Inflammatory macrophage treated with lipopolysaccharide for 4 hours (primary cell): ENCODE results near the gene TMEM266.

ENCODE experiments used
- DNase-seq: peaks from one replicate; pipeline ENCODE4 v3.0.0-alpha.2; 2020

TMEM266 gene

DNA sequence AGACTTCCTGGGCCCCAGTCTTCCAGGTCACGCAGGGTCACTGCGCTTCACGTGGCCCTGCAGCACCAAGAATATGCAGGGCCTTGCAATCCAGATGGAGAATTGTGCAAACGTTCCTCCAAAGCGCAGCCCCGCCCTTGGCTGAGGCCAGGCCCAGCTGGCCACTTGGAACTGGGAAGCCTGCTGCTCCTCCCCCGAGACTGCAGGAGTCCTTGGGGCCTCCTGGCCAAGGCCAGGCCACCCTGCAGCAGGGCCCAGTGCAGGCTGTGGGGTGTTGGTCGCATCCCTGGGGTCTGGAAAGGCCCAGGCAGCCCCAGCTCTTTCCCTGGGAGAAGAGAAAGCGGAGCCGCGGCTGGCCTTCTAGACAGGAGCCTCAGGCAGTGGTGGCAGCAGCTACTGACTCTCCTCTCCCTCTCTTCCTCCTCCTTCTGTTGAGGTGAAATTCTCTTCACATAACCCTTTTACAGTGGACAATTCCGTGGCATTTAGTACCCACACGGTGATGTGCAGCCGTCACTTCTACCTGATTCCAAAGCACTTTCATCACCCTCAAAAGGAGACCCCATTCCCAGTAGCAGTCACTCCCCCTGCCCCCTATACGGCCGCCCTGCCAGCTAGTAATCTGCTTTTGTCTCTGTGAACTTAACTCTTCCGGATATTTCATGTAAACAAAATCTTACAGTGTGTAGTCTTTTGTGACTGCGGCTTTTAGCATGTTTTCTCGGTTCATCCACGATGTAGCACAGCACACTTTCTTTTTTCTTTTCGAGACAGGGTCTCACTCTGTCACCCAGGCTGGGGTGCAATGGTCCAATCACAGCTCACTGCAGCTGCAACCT, 103.9 kb downstream of the TMEM266 start:
- peak; percentile 81 for DNase-seq

DNA sequence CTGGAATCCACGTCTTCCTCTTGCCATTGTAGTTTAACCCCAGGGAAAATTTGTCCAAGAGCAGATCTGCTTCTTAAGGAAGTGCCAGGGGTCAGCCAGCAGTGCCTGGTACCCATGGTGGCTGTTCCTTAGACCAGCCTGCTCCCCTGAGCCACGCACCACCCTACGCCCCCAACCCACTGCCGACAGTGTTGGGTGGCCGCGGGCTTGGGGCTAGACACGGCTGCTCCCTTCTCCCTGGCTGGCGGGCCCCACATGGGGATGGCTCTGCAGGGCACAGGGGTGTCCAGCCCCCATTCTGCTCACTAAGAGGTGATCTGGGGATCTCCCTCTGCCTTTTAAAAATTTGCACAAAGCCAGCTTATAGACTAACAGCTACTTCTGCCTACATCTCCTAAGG, 104.8 kb downstream of the TMEM266 start:
- DNase-seq, result no peak

DNA sequence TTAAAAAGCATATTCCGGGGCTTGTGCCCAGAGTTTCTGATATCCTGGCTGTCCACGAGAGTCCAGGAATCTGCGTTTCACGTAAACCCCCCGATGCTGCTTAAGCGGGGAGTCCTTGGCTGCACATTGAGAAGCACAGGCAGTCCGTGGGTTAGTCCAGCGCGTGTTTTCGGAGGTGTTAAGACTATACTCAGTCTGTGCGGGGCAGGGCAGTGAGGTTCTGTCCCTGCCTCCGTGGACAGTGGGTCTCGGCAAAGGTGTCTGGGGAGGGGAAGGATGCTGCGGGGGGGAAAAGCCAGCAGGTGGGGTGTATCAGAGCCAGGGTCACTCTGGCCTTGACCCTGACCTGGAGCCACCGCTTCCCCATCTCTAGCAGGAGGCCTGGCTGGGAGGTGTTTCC, 106.2 kb downstream of the TMEM266 start:
- no peak for DNase-seq

DNA sequence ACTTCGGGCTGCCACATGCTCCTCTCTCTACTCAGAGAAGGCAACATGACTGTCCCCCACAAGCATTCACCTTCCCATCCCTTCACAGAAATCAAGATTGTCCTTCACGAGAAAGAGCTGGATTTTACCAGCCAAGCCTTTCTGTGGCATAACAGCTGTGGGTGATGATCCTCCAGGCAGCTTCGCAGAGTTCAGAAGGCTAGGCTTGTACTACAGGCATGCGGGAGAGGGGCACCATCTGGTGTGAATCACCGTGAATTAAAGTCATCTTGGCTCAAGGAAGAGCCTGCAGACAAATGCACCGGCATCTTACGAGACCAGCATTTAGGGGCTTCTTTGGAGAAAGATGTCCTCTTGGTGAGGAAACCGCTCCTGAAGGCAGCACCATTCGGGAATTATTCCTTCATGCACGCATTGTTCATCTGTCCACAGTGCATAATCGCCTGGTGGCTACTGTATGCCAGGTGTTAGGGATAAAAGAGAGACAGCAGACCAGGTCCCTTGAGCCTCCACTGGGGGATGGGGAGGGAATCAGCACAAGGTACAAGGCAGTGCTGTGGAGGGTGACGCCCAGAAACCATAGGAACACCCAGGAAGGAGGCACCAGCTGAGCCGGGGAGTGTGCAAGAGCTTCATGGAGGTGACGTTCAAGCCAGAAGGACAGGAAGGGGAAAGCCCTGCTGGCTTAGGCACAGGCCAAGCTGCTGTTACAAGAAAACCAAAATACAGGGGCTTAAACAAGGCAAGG, 108.6 kb downstream of the TMEM266 start:
- no peak for DNase-seq

DNA sequence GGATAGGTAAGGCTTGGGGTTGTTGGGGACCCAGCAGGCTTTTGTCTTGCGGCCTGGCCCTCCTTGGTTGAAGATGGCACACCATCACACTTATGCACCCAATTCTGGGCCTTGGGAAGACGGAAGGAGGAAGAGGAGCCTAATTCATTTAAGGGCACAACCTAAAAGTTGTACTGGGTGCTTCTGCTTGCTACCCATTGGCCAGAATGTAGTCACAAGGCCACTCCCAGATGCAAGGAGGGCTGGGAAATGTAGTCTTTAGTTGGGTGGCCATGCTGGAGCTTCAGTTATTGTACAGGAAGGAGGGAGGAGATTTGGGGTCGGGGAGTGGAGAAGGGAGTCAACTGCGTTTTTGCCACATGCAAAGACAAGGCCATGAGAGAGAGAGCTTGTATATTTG, 109.2 kb downstream of the TMEM266 start:
- DNase-seq, result peak; percentile 58

DNA sequence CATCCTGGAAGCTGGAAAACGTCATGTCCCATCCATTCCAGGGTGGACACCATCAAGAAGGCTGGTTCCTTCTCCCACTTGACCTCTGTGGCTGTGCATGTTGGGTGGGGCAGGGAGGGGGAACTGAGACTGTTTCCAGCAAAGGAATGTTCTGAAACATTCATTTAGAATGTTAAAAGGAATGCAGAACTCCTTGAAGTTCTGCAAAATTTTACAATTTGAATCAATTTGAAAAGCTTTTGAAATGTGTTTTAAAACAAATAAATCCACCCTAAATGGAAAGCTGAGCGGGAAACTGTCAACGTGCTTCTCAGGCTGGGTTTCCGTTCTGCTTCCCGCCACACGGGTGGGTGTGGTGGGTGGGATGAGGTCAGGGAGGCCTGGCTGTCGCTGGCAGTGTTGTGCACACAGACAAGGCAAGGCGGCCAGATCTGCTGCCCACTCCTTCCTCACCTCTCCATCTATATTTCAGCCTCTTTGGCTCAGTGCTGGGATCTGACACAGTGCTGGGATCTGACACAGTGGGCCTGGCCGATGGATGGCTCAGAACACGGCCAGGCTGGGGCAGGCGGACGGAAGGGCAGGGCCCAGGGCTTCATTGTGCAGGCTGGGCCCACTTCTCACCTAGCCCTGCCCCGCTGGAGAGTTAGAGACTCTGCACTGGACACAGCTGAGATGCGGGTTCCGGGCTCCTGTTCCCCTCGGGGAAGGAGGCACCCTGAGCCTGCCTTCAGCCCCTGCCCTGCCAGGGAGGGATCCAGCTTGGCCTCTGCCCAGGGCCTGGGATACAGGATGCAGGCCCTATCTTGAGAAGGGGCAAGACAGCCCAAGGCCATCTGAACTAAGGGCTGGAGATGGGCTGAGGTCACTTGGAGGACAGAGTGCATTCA, 110.4 kb downstream of the TMEM266 start:
- peak; percentile 72 for DNase-seq

DNA sequence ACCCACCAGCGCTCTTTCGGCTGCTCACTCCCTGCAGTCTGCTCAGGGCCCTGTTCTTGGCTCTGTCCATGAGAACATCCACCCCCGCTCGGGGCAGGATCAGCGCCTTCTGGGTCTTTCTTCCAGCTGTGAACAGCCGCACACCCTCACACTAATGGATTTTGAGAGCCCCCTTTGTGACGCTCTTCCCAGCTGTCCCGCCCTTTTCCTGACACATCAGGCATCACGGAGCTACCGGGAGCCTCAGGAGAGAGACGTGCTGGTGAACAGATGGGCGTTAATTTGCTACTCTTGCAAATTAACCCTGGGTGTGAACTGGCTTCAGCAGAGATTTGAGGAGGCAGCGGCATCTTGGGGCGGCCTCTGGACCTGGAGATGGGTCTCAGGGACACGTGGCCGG, 113.0 kb downstream of the TMEM266 start:
- DNase-seq, result no peak

DNA sequence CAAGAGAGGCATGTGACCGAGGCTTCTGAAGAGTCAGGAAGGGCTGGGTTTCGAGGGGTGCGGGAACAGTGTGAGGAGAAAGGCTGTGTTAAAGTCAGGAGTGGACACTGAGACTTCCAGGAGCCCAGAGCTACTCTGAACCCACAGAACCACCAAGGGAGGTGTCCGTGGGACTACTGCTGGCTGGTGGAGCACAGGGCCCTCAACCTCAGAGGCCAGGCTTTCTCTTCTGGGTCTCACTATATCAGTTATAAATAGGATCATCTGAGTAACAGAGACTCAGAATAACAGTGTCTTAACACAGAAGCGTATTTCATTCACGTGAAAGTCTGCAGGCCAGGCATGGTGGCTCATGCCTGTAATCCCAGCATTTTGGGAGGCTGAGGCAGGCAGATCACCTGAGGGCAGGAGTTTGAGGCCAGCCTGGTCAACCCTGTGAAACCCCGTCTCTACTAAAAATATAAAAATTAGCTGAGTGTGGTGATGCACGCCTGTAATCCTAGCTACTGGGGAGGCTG, 113.6 kb downstream of the TMEM266 start:
- DNase-seq, result no peak

DNA sequence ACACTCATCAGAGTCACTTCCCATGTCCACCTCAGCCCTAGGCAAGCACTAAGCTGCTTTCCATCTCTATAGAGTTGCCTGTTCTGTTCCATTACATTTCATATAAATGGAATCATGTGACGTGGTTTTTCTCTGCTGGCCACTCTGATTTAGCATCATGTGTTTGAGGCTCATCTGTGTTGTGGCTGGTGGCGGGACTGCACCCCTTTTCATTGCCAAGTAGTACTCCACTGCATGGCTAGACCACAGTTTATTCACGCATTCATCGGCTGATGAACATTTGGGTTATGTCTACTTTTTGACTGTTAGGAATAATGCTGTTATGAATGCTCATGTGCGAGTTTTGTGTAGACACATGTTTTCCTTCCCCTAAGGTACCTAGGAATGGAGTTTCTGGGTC, 114.9 kb downstream of the TMEM266 start:
- DNase-seq, result no peak

DNA sequence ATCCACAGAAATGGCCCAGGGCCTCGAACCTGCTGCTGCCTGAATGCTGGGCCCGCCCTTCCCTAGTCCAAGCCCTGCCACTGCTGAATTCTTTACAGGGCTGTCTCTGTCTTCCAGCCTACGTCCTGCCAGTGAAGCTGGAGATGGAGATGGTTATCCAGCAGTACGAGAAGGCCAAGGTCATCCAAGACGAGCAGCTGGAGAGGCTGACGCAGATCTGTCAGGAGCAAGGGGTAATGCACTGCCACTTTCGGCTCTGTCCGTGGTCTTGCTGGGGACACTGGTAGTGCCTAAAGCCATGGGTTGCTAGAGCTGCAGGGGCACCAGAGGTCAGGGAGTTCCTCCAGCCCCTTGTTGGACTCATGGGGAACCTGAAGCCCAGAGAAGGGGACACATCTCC, 115.7 kb downstream of the TMEM266 start:
- no peak for DNase-seq

DNA sequence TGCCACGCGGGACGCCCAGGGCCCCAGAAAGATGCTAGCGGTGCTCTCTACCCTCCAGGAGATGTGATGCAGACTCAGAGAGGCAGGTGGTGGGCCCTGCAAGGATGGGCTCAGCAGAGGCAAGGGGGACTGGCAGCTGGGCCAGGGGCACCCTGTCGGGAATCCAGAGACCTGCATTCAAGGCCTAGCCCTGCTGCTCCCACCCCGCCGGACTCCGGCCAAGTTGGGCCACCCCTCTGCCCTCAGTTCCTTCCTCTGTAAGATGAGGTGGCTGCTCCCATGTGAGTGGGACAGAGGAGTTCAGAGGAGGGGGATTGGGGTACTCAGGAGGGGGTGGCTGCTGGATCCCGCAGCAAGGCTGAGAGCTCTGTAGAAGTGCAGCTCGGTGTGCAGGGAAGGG, 116.3 kb downstream of the TMEM266 start:
- DNase-seq, result no peak

DNA sequence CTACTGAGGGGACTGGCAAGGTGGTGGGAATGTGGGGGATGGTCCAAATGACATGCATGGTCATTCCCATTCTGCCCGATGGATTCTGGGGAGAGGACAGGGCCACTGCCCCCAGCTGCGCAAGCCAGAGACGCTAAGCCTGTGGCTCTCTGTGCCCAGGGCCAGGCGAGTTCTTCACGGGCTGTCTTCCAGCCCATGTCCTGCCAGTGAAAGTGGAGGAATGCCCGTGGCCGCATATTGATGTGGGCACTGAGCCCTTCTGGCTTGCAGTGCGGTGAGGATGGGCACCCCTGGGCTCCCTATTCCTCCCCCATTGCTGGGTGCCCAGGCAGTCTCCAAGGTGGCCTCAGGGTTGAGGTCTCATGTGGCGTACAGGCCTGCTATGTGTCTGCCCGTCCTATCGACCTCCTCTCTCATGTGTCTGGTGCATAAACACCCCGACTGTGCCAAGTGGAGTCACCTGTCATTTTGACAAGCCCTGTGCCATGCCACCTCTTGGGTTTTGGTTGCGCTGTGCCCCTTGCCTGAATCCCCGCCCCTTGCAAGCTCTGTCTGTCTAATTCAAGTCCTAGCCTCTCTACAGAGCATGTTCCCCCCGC, 116.8 kb downstream of the TMEM266 start:
- DNase-seq, result no peak

DNA sequence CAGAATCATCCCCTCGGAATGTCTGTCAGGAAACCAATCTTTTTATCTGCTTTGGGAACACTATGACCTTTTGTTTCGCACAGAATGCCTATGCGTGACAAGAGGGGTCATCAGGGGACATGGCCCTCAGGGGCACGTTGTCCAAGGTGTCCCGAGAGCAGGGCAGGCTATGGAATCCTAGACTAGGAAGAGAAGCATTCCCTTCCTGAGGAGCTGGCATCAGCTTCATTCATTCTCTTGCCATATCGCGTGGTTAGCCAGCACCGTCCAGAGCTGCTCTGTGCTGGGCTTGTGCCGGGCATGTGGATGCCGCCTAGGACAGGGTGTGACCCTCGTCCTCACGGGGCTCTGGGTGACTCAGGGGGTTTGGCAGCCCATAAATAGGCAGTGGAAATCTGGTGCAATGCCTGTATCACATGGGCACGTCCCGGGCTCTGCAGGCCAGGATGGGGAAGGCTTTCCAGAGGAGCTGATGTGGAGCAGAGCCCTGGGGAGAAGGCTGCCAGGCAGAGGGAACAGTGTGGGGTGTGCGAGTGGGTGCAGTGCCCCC, 117.8 kb downstream of the TMEM266 start:
- no peak for DNase-seq

DNA sequence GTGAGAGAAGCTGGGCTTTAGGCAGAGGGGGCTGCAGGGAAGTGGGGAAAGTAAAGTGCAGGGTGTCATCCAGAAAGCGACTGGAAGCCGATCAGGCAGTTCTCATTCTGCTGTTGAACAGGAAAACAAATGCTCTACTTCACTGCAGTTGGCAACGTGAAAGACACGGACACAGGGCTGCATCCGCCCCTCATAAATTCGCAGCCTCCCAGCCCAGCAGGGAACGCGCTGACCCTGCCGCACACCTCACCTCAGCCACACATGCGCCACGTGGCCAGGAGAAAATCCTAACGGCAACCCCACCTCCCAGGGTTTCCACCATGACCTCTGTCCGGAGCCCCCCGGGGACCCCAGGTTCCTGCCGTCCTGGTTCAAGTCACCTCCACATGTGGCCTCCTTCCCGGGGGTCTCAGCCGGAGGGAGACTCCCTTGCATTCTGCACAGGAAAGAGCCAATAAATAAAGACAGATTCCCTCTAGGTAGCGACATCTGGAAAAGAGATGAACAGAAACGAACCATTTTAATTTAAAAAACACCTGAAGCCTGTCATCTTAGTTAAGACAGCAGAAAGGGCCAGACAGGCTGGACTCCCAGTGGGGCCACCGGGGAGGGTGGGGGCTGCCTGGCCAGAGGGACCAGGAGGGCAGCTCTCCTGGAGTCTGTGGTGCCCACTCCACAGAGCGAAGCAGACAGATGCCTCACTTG, 118.7 kb downstream of the TMEM266 start:
- no peak for DNase-seq

DNA sequence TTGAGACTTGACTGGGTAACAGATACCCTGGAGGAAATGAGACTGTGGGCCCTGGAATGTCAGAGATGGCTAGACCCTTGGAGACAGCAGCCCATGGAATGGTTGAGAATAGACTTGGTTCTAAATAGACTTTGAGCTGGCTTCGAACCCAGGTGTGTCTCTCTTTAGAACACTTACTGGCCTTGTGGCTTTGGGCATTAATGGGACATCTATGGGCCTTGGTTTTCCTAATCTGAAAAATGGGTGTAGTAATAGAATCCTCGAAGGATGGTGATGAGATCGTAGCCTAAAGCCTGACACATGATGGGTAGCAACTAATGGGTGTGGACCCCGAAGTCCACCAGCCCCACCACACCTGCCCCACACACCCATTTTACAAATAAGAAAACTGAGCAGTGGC, 119.2 kb downstream of the TMEM266 start:
- no peak for DNase-seq

DNA sequence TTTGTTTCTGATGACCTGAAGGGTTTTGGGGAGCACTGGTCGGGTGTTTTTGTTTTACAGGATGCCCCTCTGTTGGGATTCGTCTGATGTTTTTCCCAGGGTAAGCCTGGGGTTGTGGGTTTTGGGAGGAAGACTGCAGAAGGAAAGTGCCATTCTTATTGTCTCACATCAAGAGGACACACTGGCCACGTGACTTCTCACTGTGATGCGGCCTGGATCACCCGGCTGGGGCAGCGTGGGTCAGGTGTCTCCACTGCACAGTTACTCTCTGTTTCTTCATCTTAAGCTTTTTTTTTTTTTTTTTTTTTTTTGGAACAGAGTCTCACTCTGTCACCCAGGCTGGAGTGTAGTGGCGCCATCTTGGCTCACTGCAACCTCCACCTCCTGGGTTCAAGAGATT, 120.5 kb downstream of the TMEM266 start:
- no peak for DNase-seq

DNA sequence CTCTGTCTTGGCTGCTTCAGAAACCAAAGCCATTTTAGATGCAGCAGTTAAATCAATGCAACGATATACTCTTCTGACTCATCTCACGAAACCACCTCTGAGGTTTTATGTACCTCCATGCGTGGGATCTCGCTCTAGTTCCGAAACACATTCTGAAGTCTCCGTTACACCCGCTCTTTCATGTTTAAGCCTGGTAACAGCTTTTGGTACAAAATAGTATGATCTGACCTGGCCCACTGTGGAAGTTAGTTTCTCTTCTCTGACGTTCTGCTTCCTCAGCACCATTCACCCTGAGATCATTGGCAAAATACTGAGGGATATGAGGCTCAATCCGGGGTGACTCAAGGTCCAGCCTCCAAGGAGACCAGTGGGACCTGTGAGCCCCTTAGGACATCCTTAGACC, 121.9 kb downstream of the TMEM266 start:
- DNase-seq, result no peak

DNA sequence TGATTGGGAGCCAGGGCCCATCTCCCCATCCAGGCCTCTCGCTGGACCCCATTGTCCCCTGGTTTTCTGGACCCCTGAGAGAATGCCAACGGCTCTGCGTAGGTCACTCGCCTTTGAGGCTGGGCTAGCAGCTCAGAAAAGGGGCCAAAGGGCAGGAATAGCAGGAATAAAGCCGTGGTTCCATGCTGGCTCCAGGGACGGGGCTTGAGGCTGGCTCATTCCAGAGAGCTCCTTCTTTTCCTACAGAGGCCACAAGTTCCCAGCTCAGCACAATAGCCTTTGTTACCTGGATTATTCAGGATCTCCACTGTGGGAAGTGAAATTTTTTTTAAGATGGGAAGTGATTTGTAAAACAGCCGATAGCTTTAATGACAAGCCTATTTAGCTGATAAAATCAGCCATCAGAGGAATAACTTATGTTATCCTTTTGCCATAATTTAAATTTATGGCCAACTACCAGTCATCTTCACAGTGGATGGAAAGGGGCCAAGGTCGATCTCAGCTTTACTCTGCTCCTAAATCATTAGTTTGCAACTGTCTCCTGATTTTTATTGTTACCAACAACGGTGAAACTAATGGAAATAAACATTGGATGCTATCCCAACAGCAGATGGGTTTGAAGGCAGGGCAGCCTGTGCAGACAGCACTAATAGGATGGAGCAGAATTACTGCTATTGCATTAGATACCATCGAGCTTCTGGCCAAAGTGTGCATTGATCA, 124.3 kb downstream of the TMEM266 start:
- DNase-seq, result no peak

DNA sequence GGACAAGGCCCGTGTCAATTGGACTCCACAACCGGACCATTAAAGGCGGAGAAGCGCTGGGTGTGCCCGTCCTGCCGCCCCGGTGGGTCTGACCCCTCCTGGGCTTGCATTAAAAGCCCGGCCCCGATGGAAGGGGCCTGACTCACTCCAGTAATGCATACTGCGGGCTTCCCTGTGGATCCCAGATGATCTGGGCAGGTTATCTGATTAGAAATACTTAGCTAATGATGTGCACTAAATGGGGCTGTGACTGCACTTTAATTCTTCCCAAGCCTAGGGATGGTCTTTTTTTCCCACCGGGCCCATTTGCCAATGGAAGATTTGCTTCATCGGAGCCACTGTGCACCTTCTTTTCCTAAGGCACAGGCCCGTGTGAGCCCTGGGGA, 124.9 kb downstream of the TMEM266 start:
- DNase-seq, result no peak

DNA sequence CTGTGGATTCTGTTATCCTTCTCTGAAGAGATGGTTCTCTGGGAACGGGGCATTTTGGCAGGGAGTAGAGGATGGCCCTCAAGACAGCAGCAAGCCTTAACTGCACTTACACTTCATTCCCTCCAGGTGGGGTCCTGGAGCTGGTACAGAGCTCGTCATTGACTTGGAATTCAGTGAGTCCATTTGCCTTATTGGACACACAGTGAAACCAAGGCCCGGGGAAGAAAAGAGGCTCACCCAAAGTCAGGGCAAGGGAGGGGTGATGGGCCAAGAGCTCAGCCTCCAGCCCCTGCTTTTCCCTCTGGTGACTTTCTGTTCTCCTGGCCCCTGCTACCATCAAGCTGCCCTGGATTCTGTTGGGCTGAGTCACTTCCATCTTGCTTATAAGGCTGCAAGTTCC, 125.9 kb downstream of the TMEM266 start:
- DNase-seq, result peak; percentile 27

DNA sequence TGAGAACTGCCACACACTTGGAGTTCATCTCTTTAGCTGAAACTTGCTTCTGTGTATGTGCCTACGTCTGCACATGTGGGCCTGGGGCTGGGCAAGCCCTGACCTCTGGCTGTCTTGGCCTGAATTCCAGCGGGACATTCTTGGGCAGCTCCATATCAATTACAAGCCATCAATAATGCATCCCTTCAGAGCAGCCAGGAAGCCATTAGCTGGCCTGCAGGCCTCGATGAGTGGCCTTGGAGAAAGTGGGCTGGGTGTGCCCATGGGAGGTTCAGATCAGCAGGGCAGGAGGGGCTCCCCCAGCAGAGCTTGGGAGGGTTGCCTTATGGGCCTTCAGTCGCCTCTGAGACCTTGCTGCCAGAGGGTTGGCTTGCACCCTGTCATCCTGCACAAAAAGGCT, 127.4 kb downstream of the TMEM266 start:
- DNase-seq, result no peak
